ENCODE data around the gene DUS4L. TPM values are rescaled to one million over a fixed set of nuclear protein-coding genes. Genes with fewer than 3 reads are reported as not detected.

Gene DUS4L
- total and polyA plus RNA-seq, 7 donors: 3.2 to 10.3 (median 5.4) TPM

- Histone ChIP-seq H3K36me3 (peaks cover 0 to 38% (median 2%) of the 10 kb centered on the region in 4 donors), H3K9me3 (no peaks in the 10 kb centered on the region), H3K4me1 (no peaks in the 10 kb centered on the region), H3K27me3 (no peaks in the 10 kb centered on the region), H3K4me3 (no peak overlapping the region), H3K27ac (no peak overlapping the region)
- 88 to 92% methylated on average over 4 of the region's 4 CpGs for WGBS, 2 donors
- intact Hi-C loops (cut with DNase I): no loop called here
- no peak for DNase-seq
- TF ChIP-seq EP300 (IDR thresholded peaks at IDR 0.05): no peak
- TF ChIP-seq CTCF (IDR thresholded peaks at IDR 0.05): no peak
- no peak for TF ChIP-seq POLR2A (IDR thresholded peaks at IDR 0.05)
- TF ChIP-seq POLR2AphosphoS5 (IDR thresholded peaks at IDR 0.05): no peak
These were observed 9.8 kb downstream of the DUS4L start for GRCh38 chr7:107573537-107573936.

- Histone ChIP-seq H3K4me1 (peaks cover 0 to 39% (median 25%) of the 10 kb centered on the region in 4 donors), H3K9me3 (no peaks in the 10 kb centered on the region), H3K4me3 (peak overlapping the region; percentile 60 to 92 (median 75)), H3K27me3 (no peaks in the 10 kb centered on the region), H3K36me3 (peaks cover 0 to 31% (median 2%) of the 10 kb centered on the region in 4 donors), H3K27ac (peak overlapping the region; percentile 92 to 96 (median 94))
- WGBS, 2 donors: 3 to 4% methylated on average over 9 of the region's 9 CpGs
- DNase-seq: no peak
- no peak for TF ChIP-seq EP300 (IDR thresholded peaks at IDR 0.05)
- TF ChIP-seq CTCF (IDR thresholded peaks at IDR 0.05): no peak
- no peak for TF ChIP-seq POLR2AphosphoS5 (IDR thresholded peaks at IDR 0.05)
- no peak for TF ChIP-seq POLR2A (IDR thresholded peaks at IDR 0.05)
- intact Hi-C loops (cut with DNase I): no loop called here
These were observed 15.7 kb downstream of the DUS4L start for GRCh38 chr7:107579554-107579884.

GRCh38 chr7:107579885-107580715 lies 16.3 kb downstream of the DUS4L start, which contains the start of gene BCAP29:
Gene BCAP29 (plus strand): TSS chr7:107580246. CDS start chr7:107580773, 527 bp downstream.
- peak; percentile 84 for DNase-seq
- TF ChIP-seq CTCF (IDR thresholded peaks at IDR 0.05): peak in 1 of 4 experiments; percentile 4
- peak; percentile 43 to 89 (median 68) for TF ChIP-seq POLR2AphosphoS5 (IDR thresholded peaks at IDR 0.05)
- TF ChIP-seq EP300 (IDR thresholded peaks at IDR 0.05): no peak
- TF ChIP-seq POLR2A (IDR thresholded peaks at IDR 0.05): no peak
- Histone ChIP-seq H3K27ac (peak within 1 kb of the TSS; percentile 92 to 96 (median 94)), H3K36me3 (peaks cover 0 to 31% (median 2%) of the 10 kb centered on the region in 4 donors), H3K27me3 (no peaks in the 10 kb centered on the region), H3K9me3 (no peaks in the 10 kb centered on the region), H3K4me1 (peaks cover 0 to 39% (median 25%) of the 10 kb centered on the region in 4 donors), H3K4me3 (peak within 1 kb of the TSS; percentile 60 to 92 (median 75))
- intact Hi-C loops (cut with DNase I): loop anchor here (1.0 to 5.0 kb wide), 3 partner anchors 16 to 297 kb away; no protein-coding TSS in a partner anchor
- WGBS, 2 donors: 0% methylated on average over 89 of the region's 89 CpGs

GRCh38 chr7:107580716-107581383 lies 17.1 kb downstream of the DUS4L start:
- no peak for DNase-seq
- H3K4me1 ChIP-seq: peaks cover 0 to 39% (median 25%) of the 10 kb centered on the region in 4 donors
- WGBS, 2 donors: 8 to 40% methylated on average over 10 of the region's 10 CpGs
- intact Hi-C loops (cut with DNase I): loop anchor here (1.0 to 5.0 kb wide), 3 partner anchors 17 to 296 kb away; no protein-coding TSS in a partner anchor
- peak overlapping the region; percentile 92 to 96 (median 94) for H3K27ac ChIP-seq
- TF ChIP-seq CTCF (IDR thresholded peaks at IDR 0.05): no peak
- TF ChIP-seq POLR2A (IDR thresholded peaks at IDR 0.05): no peak
- no peak for TF ChIP-seq EP300 (IDR thresholded peaks at IDR 0.05)
- TF ChIP-seq POLR2AphosphoS5 (IDR thresholded peaks at IDR 0.05): no peak
- no peaks in the 10 kb centered on the region for H3K9me3 ChIP-seq
- H3K27me3 ChIP-seq: no peaks in the 10 kb centered on the region
- H3K4me3 ChIP-seq: peak overlapping the region; percentile 60 to 92 (median 75)
- H3K36me3 ChIP-seq: peaks cover 0 to 31% (median 2%) of the 10 kb centered on the region in 4 donors

Measured in sigmoid colon (tissue), 7 donors.